GM12865 (cell line): ENCODE measurements around the gene SHISA8.

Experiments used
- DNase-seq: peaks from one replicate; pipeline ENCODE4 v3.0.0; 2010; ENCODE audit warnings: low read depth
- H3K4me3 ChIP-seq: 2 replicates; pipeline ENCODE4 v1.5.1; 2011; ENCODE audit warnings: mild to moderate bottlenecking, low read depth, low read length, control low read depth
- CTCF ChIP-seq: IDR thresholded peaks from 2 replicates; pipeline ENCODE4 v1.5.1; 2011; ENCODE audit warnings: low read length, control low read depth, low read depth, inconsistent platforms; ENCODE audit not compliant: insufficient read depth; ENCODE audit errors: missing control alignments

The SHISA8 gene

DNA sequence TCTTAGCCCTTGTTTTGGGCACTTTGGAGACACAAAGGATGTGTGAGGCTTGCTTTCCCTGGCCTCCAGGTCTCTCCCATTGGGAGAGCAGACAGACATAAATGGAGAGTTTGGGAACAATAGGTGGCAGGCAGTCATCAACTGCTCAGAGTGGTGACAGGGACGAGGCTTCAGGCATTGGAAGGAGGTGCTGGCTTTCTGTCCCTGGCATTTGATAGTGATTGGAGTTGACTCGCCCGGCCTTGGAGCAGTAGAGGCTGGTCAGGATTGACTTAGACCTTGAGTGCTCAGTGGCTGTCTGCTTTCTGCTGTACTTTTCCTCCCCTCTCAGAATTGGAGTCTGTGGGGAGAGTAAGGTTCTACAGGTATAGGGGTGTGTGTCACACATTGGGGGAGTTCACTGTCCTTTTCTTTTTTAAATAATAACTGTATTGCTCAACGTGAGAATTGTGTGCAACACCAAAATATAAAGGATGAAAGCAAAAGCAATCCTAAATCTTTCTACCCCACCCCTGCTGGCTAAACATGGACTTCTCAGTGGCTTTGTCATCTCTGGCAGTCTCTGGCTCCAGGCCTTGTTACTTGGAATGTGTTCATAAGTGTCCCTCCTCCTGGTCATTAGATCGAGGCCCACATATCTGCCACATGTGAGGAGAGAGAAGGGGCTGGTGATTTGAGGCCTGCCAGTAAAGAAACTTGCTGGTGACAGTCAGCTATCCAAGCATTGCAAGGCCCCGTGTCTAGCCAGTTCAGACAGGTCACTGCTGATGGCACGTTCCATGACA, 21.1 kb downstream of the SHISA8 start:
- no peak for TF ChIP-seq CTCF
- no peak for DNase-seq
- no peak overlapping the region for H3K4me3 ChIP-seq

GRCh38 chr22:41892721-41893120, 22.2 kb downstream of the SHISA8 start:
- no peak for TF ChIP-seq CTCF
- DNase-seq: no peak
- no peak overlapping the region for H3K4me3 ChIP-seq

DNA sequence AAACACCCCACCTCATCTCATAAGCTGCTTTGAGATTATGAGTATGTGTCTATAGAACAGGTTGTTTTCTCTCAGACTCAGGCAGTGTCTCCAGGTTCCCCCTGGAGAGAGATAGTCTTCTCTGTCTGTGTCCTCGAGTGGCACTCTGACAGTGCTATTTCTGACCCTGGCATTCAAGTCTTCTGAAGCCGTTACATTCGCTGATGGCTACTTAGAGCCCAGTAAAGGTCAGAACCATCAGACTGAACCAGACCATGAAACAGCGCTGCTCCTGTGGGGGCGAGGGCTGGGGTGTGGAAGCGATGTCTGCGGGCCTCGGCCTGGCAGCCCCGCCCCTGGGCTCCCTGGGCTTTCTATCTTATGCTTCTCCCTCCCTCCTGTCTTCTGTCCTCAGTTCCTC, 23.5 kb downstream of the SHISA8 start:
- no peak for DNase-seq
- no peak for TF ChIP-seq CTCF
- H3K4me3 ChIP-seq: no peak overlapping the region

DNA sequence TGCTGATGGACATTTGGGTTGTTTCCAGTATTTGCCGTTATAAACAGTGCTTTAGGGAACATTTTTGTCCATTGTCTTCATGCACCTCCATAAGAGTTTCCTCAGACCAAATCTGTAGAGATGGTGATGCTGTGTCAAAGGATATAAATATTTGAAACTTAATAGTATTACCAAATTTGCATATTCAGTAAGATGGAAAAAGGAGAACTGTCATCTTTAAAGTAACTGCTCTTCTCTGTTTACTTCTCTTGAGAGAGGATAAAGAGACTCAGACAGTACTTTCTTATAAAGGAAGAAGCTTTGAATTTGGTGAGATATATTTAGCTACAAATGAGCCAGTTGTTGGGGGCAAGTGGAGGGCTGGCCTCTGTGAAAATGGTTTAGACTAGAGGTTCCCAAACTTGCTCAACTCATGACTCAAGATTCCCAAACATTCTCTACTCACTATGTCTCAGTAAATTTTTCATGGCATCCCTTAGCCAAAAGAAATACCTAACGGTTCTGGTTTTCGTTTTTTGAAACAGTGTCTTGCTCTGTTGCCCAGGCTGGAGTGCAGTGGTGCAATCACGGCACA, 26.2 kb downstream of the SHISA8 start:
- no peak for DNase-seq
- no peak for TF ChIP-seq CTCF
- H3K4me3 ChIP-seq: no peak overlapping the region

DNA sequence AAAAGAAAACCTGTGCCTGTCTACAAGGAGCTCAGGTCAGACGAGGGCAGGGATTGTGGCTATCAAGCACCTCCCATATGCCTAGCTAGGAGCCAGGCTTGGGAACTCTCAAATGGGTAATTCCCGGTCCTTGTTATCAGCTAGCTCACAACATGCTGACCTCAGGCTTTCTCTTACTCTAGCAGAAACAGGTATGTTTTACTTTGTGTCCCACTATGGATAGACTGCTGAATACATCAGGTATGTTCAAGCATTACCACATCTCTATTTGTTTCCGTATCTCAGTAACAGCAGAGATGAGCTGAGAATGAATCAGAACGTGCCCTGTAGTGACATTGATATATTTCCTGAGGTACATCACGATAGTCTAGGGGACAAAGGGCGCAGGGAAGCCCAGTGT, 29.4 kb downstream of the SHISA8 start:
- DNase-seq: no peak
- no peak overlapping the region for H3K4me3 ChIP-seq
- no peak for TF ChIP-seq CTCF

GRCh38 chr22:41885116-41885515, 29.8 kb downstream of the SHISA8 start:
- no peak overlapping the region for H3K4me3 ChIP-seq
- no peak for DNase-seq
- TF ChIP-seq CTCF: no peak

- no peak overlapping the region for H3K4me3 ChIP-seq
These were observed 31.5 kb downstream of the SHISA8 start for GRCh38 chr22:41883400-41883799.

More at GRCh38 chr22:41883400-41883799, 31.5 kb downstream of the SHISA8 start:
- no peak for DNase-seq
- no peak for TF ChIP-seq CTCF
